ENCODE results near the gene ZSCAN26. TPM values are rescaled to one million over a fixed set of nuclear protein-coding genes. Genes with fewer than 3 reads are reported as not detected.
A peak's percentile ranks its signal among the peaks of the same experiment; 100 is the strongest.

Gene ZSCAN26
- total and polyA plus RNA-seq, 2 of the 8 experiments (the other 6 are each of a cell fraction or from before 2014, with no cell fraction given) = 7.0 to 8.5 TPM

- Histone ChIP-seq H3K9ac (replicated peaks in 1 of 4; ENCODE audit: extremely low read depth in 1 of 4, low read depth in 3 of 4, low read length in 3 of 4) (peak overlapping the region; percentile 58 to 70 (median 62)), H3K23ac (ENCODE audit: insufficient read length) (no peak overlapping the region), H3K79me2 (ENCODE audit: control insufficient read depth in 1 of 2, insufficient read depth in 2 of 2, low read length in 2 of 2) (peaks cover 3 to 11% of the 10 kb centered on the region in 2 experiments; a peak in 3 of 4 replicates), H3K27ac (ENCODE audit: low read depth, low read length) (no peak overlapping the region; the same call in 1 of the 2 replicates), H4K5ac (ENCODE audit: insufficient read length, low read depth, low read length) (no peak overlapping the region), H3K56ac (replicated peaks; ENCODE audit: insufficient read length, low read depth, low read length) (no peak overlapping the region), H3K18ac (ENCODE audit: extremely low read depth, low read length) (no peak overlapping the region), H3K4ac (replicated peaks; ENCODE audit: insufficient read length, low read depth, low read length) (no peak overlapping the region), H2BK15ac (ENCODE audit: low read length) (no peak overlapping the region), H2BK12ac (ENCODE audit: low read depth, low read length) (no peak overlapping the region), H3K4me3 (ENCODE audit: extremely low read depth in 1 of 4, insufficient read depth in 2 of 4, low read depth in 3 of 4, low read length in 4 of 4) (peak overlapping the region; percentile 68 to 97 (median 93)), H3K27me3 (replicated peaks in 1 of 4; ENCODE audit: control insufficient read depth in 3 of 4, extremely low read depth in 1 of 4, insufficient read depth in 3 of 4, low read length in 3 of 4) (no peaks in the 10 kb centered on the region), H3K14ac (ENCODE audit: insufficient read length) (no peak overlapping the region), H3K4me1 (replicated peaks in 1 of 4; ENCODE audit: control insufficient read depth in 3 of 4, insufficient read depth in 4 of 4, low read length in 3 of 4) (peaks cover 0 to 6% (median 4%) of the 10 kb centered on the region in 4 experiments; a peak in 4 of 7 replicates), H2BK5ac (ENCODE audit: low read depth, low read length) (no peak overlapping the region), H2BK120ac (replicated peaks; ENCODE audit: low read depth, low read length) (no peak overlapping the region), H4K91ac (replicated peaks; ENCODE audit: insufficient read length, low read length) (no peak overlapping the region), H3K36me3 (ENCODE audit: control insufficient read depth in 2 of 4, insufficient read depth in 4 of 4, low read length in 3 of 4) (peaks cover 0 to 16% (median 2%) of the 10 kb centered on the region in 4 experiments; a peak in 2 of 8 replicates), H3K9me3 (ENCODE audit: insufficient read depth in 2 of 2, low read depth in 1 of 2, low read length in 1 of 2) (no peaks in the 10 kb centered on the region), H3K23me2 (ENCODE audit: low read depth, low read length) (no peaks in the 10 kb centered on the region; the same call in 1 of the 2 replicates), H4K8ac (ENCODE audit: extremely low read depth, insufficient read depth, low read length) (peak overlapping the region; percentile 59), H3K4me2 (ENCODE audit: insufficient read depth in 1 of 2, low read depth in 2 of 2, low read length in 2 of 2) (peak overlapping the region; percentile 51 to 93), H2AFZ (ENCODE audit: low read length) (peak overlapping the region; percentile 45; the same call in 1 of the 2 replicates), H3K79me1 (ENCODE audit: low read depth, low read length) (peaks cover 3% of the 10 kb centered on the region; the same call in 1 of the 2 replicates), H2AK5ac (ENCODE audit: low read depth, low read length) (no peak overlapping the region), H2BK20ac (ENCODE audit: low read length) (no peak overlapping the region), H4K20me1 (replicated peaks in 1 of 2; ENCODE audit: control insufficient read depth in 1 of 2, insufficient read depth in 2 of 2, low read length in 2 of 2) (no peaks in the 10 kb centered on the region)
- POLR2A ChIA-PET (ENCODE audit: partially characterized antibody) = interaction anchor here (0.8 to 4.2 kb wide), 6 partner anchors 16 to 115 kb away, joined by 3 to 31 read pairs (median 4); partner anchors contain the start of genes ZKSCAN8 and ZSCAN26
- FAIRE-seq (no peak), DNase-seq (ENCODE audit: low read depth in 1 of 2, low spot score in 2 of 2) (no peak)
- 0% methylated on average over 24 of the region's 25 CpGs; no CpG with 5 or more reads in 1 of the 2 experiments for WGBS, 2 experiments (ENCODE audit: extremely low coverage in 1 of 2, insufficient coverage in 1 of 2, insufficient read length in 1 of 2, insufficient replicate concordance in 2 of 2, low coverage in 1 of 2, low lambda C conversion rate in 2 of 2, missing lambda C conversion rate in 1 of 2)
- CTCF ChIA-PET (ENCODE audit: partially characterized antibody) = interaction anchor here (1.5 to 1.7 kb wide), 2 partner anchors 103 to 104 kb away, joined by 6 to 8 read pairs; no protein-coding TSS in a partner anchor
- TF ChIP-seq RNF2 (IDR thresholded peaks at IDR 0.05; ENCODE audit: borderline replicate concordance, low read depth, low read length, missing control alignments, poor library complexity, severe bottlenecking) = no peak
- TF ChIP-seq, protein P1, sequence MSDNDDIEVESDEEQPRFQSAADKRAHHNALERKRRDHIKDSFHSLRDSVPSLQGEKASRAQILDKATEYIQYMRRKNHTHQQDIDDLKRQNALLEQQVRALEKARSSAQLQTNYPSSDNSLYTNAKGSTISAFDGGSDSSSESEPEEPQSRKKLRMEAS (IDR thresholded peaks at IDR 0.05) = no peak
- no peak for TF ChIP-seq SIN3A (conservative IDR thresholded peaks at IDR 0.05 in 1 of 2, IDR thresholded peaks at IDR 0.05 in 1 of 2; ENCODE audit: low read depth in 1 of 2, low read length in 2 of 2)
- TF ChIP-seq CTBP2 (IDR thresholded peaks at IDR 0.05; ENCODE audit: borderline replicate concordance, insufficient read depth, insufficient read length, low read length) = no peak
- TF ChIP-seq TAF7 (optimal IDR thresholded peaks at IDR 0.05; ENCODE audit: borderline replicate concordance, low read depth, low read length) = no peak
- no peak for TF ChIP-seq GTF2F1 (IDR thresholded peaks at IDR 0.05; ENCODE audit: borderline replicate concordance, low read depth, low read length)
- TF ChIP-seq HDAC2 (IDR thresholded peaks at IDR 0.05; ENCODE audit: borderline replicate concordance in 1 of 2, low read depth in 2 of 2, low read length in 2 of 2) = no peak
- TF ChIP-seq CEBPB (IDR thresholded peaks at IDR 0.05; ENCODE audit: low read depth, low read length) = no peak
- TF ChIP-seq CBX5 (IDR thresholded peaks at IDR 0.05; ENCODE audit: low read depth, low read length) = no peak
- TF ChIP-seq SIX5 (IDR thresholded peaks at IDR 0.05; ENCODE audit: low read depth, low read length) = no peak
- no peak for TF ChIP-seq FOSL1 (IDR thresholded peaks at IDR 0.05; ENCODE audit: insufficient read depth, low read depth, low read length)
- no peak for TF ChIP-seq KDM4A (IDR thresholded peaks at IDR 0.05; ENCODE audit: low read depth, low read length, severe bottlenecking)
Measured at GRCh38 chr6:28251661-28252008, 15.3 kb upstream of the ZSCAN26 start.
